GM23338 (cell line): ENCODE data around the gene DHX36. TPM values are rescaled to one million over a fixed set of nuclear protein-coding genes. Genes with fewer than 3 reads are reported as not detected.

Source experiments
- ATAC-seq: fragments of 200-7000 bp; cut with Tn5 transposase; 3 replicates; pipeline ENCODE4 v1.9.1; 2020
- DNase-seq: peaks from one replicate; pipeline ENCODE4 v3.0.0-alpha.2; 2015; ENCODE audit warnings: low spot score
- H2AFZ ChIP-seq: fragments of 200-600 bp; sonication (generic); 2 replicates; pipeline ENCODE4 v1.8.0; 2016; ENCODE audit warnings: antibody characterized with exemption, mild to moderate bottlenecking, moderate library complexity
- H3F3A ChIP-seq: fragments of 200-600 bp; sonication (generic); replicated peaks from 2 replicates; pipeline ENCODE4 v1.8.0; 2017; ENCODE audit warnings: antibody characterized with exemption, mixed run types, low read depth
- H3K27ac ChIP-seq: fragments of 200-600 bp; sonication (generic); 2 replicates; pipeline ENCODE4 v1.6.1; 2016; ENCODE audit warnings: low read depth
- H3K27me3 ChIP-seq: fragments of 200-600 bp; sonication (generic); 2 replicates; pipeline ENCODE4 v1.8.0; 2016; ENCODE audit warnings: mild to moderate bottlenecking, mixed run types, moderate library complexity; ENCODE audit not compliant: insufficient read depth
- H3K36me3 ChIP-seq: fragments of 200-600 bp; sonication (generic); 2 replicates; pipeline ENCODE4 v1.8.0; 2016; ENCODE audit warnings: mild to moderate bottlenecking; ENCODE audit not compliant: insufficient read depth
- H3K4me1 ChIP-seq: fragments of 200-600 bp; sonication (generic); 2 replicates; pipeline ENCODE4 v1.8.0; 2016; ENCODE audit warnings: mild to moderate bottlenecking, moderate library complexity; ENCODE audit not compliant: insufficient read depth
- H3K4me2 ChIP-seq: fragments of 200-600 bp; sonication (generic); 2 replicates; pipeline ENCODE4 v1.7.1; 2017; ENCODE audit warnings: mixed run types
- H3K4me3 ChIP-seq: fragments of 200-600 bp; sonication (generic); 2 replicates; pipeline ENCODE4 v1.6.1; 2016; ENCODE audit warnings: mixed run types
- H3K79me2 ChIP-seq: fragments of 200-600 bp; sonication (generic); replicated peaks from 2 replicates; pipeline ENCODE4 v1.8.0; 2017; ENCODE audit warnings: mild to moderate bottlenecking; ENCODE audit not compliant: insufficient read depth
- H3K9me2 ChIP-seq: fragments of 200-600 bp; sonication (generic); 2 replicates; pipeline ENCODE4 v1.8.0; 2017; ENCODE audit not compliant: insufficient read depth
- H4K20me1 ChIP-seq: fragments of 200-600 bp; sonication (generic); replicated peaks from 2 replicates; pipeline ENCODE4 v1.8.0; 2017; ENCODE audit warnings: mild to moderate bottlenecking; ENCODE audit not compliant: insufficient read depth
- H3K27ac Mint-ChIP-seq: 2 replicates; pipeline ENCODE4 v1.8.0; 2020; ENCODE audit warnings: inconsistent platforms, mild to moderate bottlenecking, moderate library complexity, mixed read lengths
- H3K27me3 Mint-ChIP-seq: 3 replicates; pipeline ENCODE4 v1.8.0; 2022; ENCODE audit warnings: low read depth, mild to moderate bottlenecking, moderate library complexity, mixed read lengths, inconsistent platforms; ENCODE audit not compliant: insufficient read depth, poor library complexity
- H3K36me3 Mint-ChIP-seq: 3 replicates; pipeline ENCODE4 v1.8.0; 2021; ENCODE audit warnings: low read depth, mild to moderate bottlenecking, inconsistent platforms, moderate library complexity, mixed read lengths
- H3K4me1 Mint-ChIP-seq: 3 replicates; pipeline ENCODE4 v1.8.0; 2020; ENCODE audit warnings: mild to moderate bottlenecking, inconsistent platforms, mixed read lengths
- H3K4me3 Mint-ChIP-seq: 3 replicates; pipeline ENCODE4 v1.8.0; 2021; ENCODE audit warnings: moderate library complexity, mild to moderate bottlenecking, inconsistent platforms, mixed read lengths
- H3K9me3 Mint-ChIP-seq: 3 replicates; pipeline ENCODE4 v1.8.0; 2020; ENCODE audit warnings: moderate library complexity, mild to moderate bottlenecking, inconsistent platforms, mixed read lengths
- CREB1 ChIP-seq: fragments of 250-450 bp; sonication (Bioruptor Pico); IDR thresholded peaks from 2 replicates; pipeline ENCODE4 v1.5.0; 2020; ENCODE audit warnings: low read depth, mild to moderate bottlenecking, moderate library complexity
- CTCF ChIP-seq, 2 experiments: fragments of 200-600 bp in 1 of 2; sonication (generic) in 1 of 2; conservative IDR thresholded peaks; 2 replicates each; pipeline versions ENCODE4 v1.5.1 to v1.6.1; 2016 to 2017; ENCODE audit warnings: antibody characterized with exemption in 2 of 2, low read depth in 2 of 2, mild to moderate bottlenecking in 2 of 2, moderate library complexity in 1 of 2
- ETS1 ChIP-seq: IDR thresholded peaks from 2 replicates; pipeline ENCODE4 v1.6.1; 2016; ENCODE audit warnings: antibody characterized with exemption
- EZH2 ChIP-seq: fragments of 200-600 bp; sonication (generic); IDR thresholded peaks from one replicate; pipeline ENCODE4 v1.8.0; 2017; ENCODE audit warnings: antibody characterized with exemption, mild to moderate bottlenecking, low read depth; ENCODE audit not compliant: unreplicated experiment
- EZH2phosphoT487 ChIP-seq: fragments of 200-600 bp; sonication (generic); IDR thresholded peaks from one replicate; pipeline ENCODE4 v1.8.1; 2018; ENCODE audit warnings: antibody characterized with exemption; ENCODE audit not compliant: unreplicated experiment
- JUNB ChIP-seq: IDR thresholded peaks from one replicate; pipeline ENCODE4 v1.6.1; 2016; ENCODE audit warnings: antibody characterized with exemption; ENCODE audit not compliant: unreplicated experiment
- NANOG ChIP-seq: IDR thresholded peaks from 2 replicates; pipeline ENCODE4 v1.6.1; 2016; ENCODE audit warnings: antibody characterized with exemption, borderline replicate concordance
- POLR2AphosphoS5 ChIP-seq: IDR thresholded peaks from 2 replicates; pipeline ENCODE4 v1.6.1; 2016; ENCODE audit warnings: antibody characterized with exemption, low read depth
- REST ChIP-seq: IDR thresholded peaks from one replicate; pipeline ENCODE4 v1.6.1; 2018; ENCODE audit warnings: antibody characterized with exemption; ENCODE audit not compliant: unreplicated experiment
- STAT1 ChIP-seq: IDR thresholded peaks from one replicate; pipeline ENCODE4 v1.6.1; 2016; ENCODE audit warnings: antibody characterized with exemption; ENCODE audit not compliant: unreplicated experiment
- ZNF114 ChIP-seq: fragments of 250-450 bp; sonication (Bioruptor Pico); IDR thresholded peaks from 2 replicates; pipeline ENCODE4 v1.5.0; 2020; ENCODE audit warnings: mild to moderate bottlenecking, moderate library complexity
- ZNF331 ChIP-seq: fragments of 250-450 bp; sonication (Bioruptor Pico); IDR thresholded peaks from 2 replicates; pipeline ENCODE4 v1.5.0; 2020; ENCODE audit warnings: low read depth, mild to moderate bottlenecking, moderate library complexity
- polyA plus RNA-seq: library from polyadenylated mRNA; unstranded; fragments of >200 nt; fragmentation: Nextera tagmentation; extraction: Ambion mirVana; gene quantifications from 2 replicates; pipeline ENCODE4 v1.2.1, GENCODE V29; 2016
- total RNA-seq: library from RNA; depleted of rRNA; stranded (reverse); fragments of >200 nt; shearing (Covaris generic); gene quantifications from 2 replicates; pipeline ENCODE4 v1.2.3, GENCODE V29; 2014

DHX36 gene
- total and polyA plus RNA-seq, 2 experiments from 2014 or later = 103 to 110 TPM

- TF ChIP-seq EZH2phosphoT487 (no peak), ZNF114 (CRISPR knock-in tag) (no peak), ETS1 (no peak), EZH2 (no peak), JUNB (no peak), ZNF331 (CRISPR knock-in tag) (no peak), CTCF (conservative IDR thresholded peaks at IDR 0.05; ENCODE audit: low read depth in 2 of 2) (no peak), REST (no peak)
Observed at GRCh38 chr3:154247806-154248415, 76.4 kb downstream of the DHX36 start (continued).

GRCh38 chr3:154244644-154245043 lies 79.6 kb downstream of the DHX36 start:
- H3K27me3 Mint-ChIP-seq = peaks cover 4% of the 10 kb centered on the region
- no peak overlapping the region for H3K27ac Mint-ChIP-seq
- ATAC-seq = no peak
- H3K36me3 ChIP-seq = no peaks in the 10 kb centered on the region
- peaks cover 6% of the 10 kb centered on the region; the same call in 1 of the 2 replicates for H3K9me2 ChIP-seq
- H3K36me3 Mint-ChIP-seq = peaks cover 12% of the 10 kb centered on the region; the same call in 2 of the 3 replicates
- H3K79me2 ChIP-seq = no peaks in the 10 kb centered on the region
- no peak overlapping the region for H3K27ac ChIP-seq
- H3K9me3 Mint-ChIP-seq = no peaks in the 10 kb centered on the region
- DNase-seq = no peak
- H3K4me3 Mint-ChIP-seq = no peak overlapping the region
- H3K4me1 Mint-ChIP-seq = peaks cover 11% of the 10 kb centered on the region
- no peaks in the 10 kb centered on the region for H3K27me3 ChIP-seq
- H3K4me1 ChIP-seq = peaks cover 13% of the 10 kb centered on the region
- H3K4me2 ChIP-seq = no peak overlapping the region
- no peak overlapping the region for H2AFZ ChIP-seq
- no peak overlapping the region for H3K4me3 ChIP-seq
- H4K20me1 ChIP-seq = no peaks in the 10 kb centered on the region
- H3F3A ChIP-seq = no peaks in the 10 kb centered on the region
- TF ChIP-seq JUNB (no peak), POLR2AphosphoS5 (no peak), EZH2 (no peak), EZH2phosphoT487 (no peak), STAT1 (no peak), ZNF114 (CRISPR knock-in tag) (no peak), CTCF (conservative IDR thresholded peaks at IDR 0.05; ENCODE audit: low read depth in 2 of 2) (no peak), ETS1 (no peak), NANOG (no peak), CREB1 (no peak), ZNF331 (CRISPR knock-in tag) (no peak)
